SK-N-MC (cell line): ENCODE measurements around the gene OR2H2.

Experiments
- EZH2 ChIP-seq: fragments of 200-600 bp; sonication (generic); IDR thresholded peaks from one replicate; pipeline ENCODE4 v1.6.1; 2017; ENCODE audit warnings: antibody characterized with exemption
- FOXP2 ChIP-seq: optimal IDR thresholded peaks from 2 replicates; pipeline ENCODE3; 2011; ENCODE audit warnings: mild to moderate bottlenecking, moderate library complexity; ENCODE audit not compliant: insufficient read depth; ENCODE audit errors: extremely low read length, control extremely low read depth
- POLR2AphosphoS5 ChIP-seq: IDR thresholded peaks from 2 replicates; pipeline ENCODE4 v1.6.1; 2012; ENCODE audit warnings: mild to moderate bottlenecking, low read depth, low read length, borderline replicate concordance

DNA sequence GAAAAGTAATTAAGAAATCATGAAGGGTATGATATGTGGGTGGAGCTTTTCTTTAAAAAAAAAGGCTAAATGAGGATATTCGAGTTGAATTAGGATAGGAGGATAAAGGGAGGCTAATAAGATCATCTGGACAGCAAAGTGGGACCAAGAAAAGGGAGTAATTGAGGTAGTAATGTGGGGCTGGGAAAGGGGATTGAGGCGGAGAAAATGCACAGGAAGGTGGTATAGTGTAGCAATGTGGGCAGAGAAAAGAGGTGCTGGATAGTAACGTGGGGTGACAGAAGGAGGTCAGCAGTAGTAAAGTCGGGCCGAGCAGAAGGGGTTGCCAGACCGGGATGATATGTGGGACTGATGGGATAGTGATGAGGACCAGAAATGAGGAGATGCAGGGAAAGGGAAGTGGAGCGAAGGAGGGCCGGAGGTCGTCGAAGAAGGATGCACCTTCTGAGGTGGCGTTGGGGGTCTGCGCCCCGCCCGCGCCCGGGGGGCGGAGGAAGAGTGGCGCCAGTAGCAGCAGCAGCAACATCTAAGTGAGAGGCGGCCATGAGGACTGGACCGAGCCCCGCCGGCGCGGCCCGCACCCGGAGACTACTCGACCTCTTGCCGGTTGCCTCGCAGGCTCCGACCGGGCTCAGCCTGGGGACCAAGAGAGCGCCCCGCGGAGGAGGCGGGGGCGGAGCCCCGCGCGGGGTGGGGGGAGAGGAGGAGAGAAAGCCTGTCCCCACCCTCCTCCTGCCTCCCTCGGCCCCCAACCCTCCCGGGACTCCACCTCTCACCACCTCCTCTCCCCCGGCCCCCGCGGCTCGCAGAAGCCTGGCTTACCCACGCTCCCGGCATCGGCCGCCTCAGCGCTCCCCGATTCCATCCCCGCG, 47.2 kb downstream of the OR2H2 start:
- TF ChIP-seq EZH2 (no peak), POLR2AphosphoS5 (peak; percentile 43; the same call in 1 of the 2 replicates), FOXP2 (no peak)
